HepG2 (cell line): ENCODE results near the gene GTF3C5. TPM values are rescaled to one million over a fixed set of nuclear protein-coding genes. Genes with fewer than 3 reads are reported as not detected.

Source experiments
- BRCA1 ChIP-seq: sonication (generic); formaldehyde crosslinking; IDR thresholded peaks from 2 replicates; pipeline ENCODE4 v1.4.0; 2020; ENCODE audit warnings: missing genetic modification reagents
- CEBPG ChIP-seq: IDR thresholded peaks from 2 replicates; pipeline ENCODE4 v1.6.1; 2016
- CERS6 ChIP-seq: sonication (generic); formaldehyde crosslinking; IDR thresholded peaks from 2 replicates; pipeline ENCODE4 v1.5.0; 2020; ENCODE audit warnings: missing genetic modification reagents
- FLYWCH1 ChIP-seq: sonication (generic); formaldehyde crosslinking; IDR thresholded peaks from 2 replicates; pipeline ENCODE4 v1.8.1; 2023; ENCODE audit warnings: mild to moderate bottlenecking, missing genetic modification reagents
- FOXJ3 ChIP-seq: sonication (generic); formaldehyde crosslinking; IDR thresholded peaks from 2 replicates; pipeline ENCODE4 v1.4.0; 2020; ENCODE audit warnings: missing genetic modification reagents, mild to moderate bottlenecking, borderline replicate concordance
- JDP2 ChIP-seq: sonication (generic); formaldehyde crosslinking; IDR thresholded peaks from 2 replicates; pipeline ENCODE4 v1.8.1; 2022; ENCODE audit warnings: missing genetic modification reagents, borderline replicate concordance
- LCORL ChIP-seq, 2 experiments: fragments of 450-650 bp in 1 of 2; sonication (generic) in 1 of 2; formaldehyde crosslinking in 1 of 2; IDR thresholded peaks; 2 replicates each; pipeline versions ENCODE4 v1.5.0 to v1.6.1; 2017 to 2020; ENCODE audit warnings: antibody characterized with exemption in 1 of 2, missing genetic modification reagents in 1 of 2
- MAX ChIP-seq: IDR thresholded peaks from 2 replicates; pipeline ENCODE4 v1.6.1; 2012; ENCODE audit warnings: inconsistent platforms
- MBD4 ChIP-seq: IDR thresholded peaks from 2 replicates; pipeline ENCODE4 v1.6.1; 2012; ENCODE audit warnings: low read length, inconsistent platforms, borderline replicate concordance
- MLX ChIP-seq: IDR thresholded peaks from 2 replicates; pipeline ENCODE4 v1.6.1; 2016
- MLXIP ChIP-seq: sonication (generic); formaldehyde crosslinking; IDR thresholded peaks from 2 replicates; pipeline ENCODE4 v1.9.0; 2021; ENCODE audit warnings: missing genetic modification reagents, borderline replicate concordance
- NR0B2 ChIP-seq: sonication (generic); formaldehyde crosslinking; IDR thresholded peaks from 2 replicates; pipeline ENCODE4 v1.4.0; 2020; ENCODE audit warnings: mild to moderate bottlenecking, missing genetic modification reagents
- NR2F1 ChIP-seq, 2 experiments: fragments of 450-650 bp in 1 of 2; formaldehyde crosslinking in 1 of 2; IDR thresholded peaks; 2 replicates each; pipeline versions ENCODE4 v1.5.0 to v1.6.1; 2016 to 2020; ENCODE audit warnings: mild to moderate bottlenecking in 1 of 2, missing compliant biosample characterization in 1 of 2, missing genetic modification reagents in 1 of 2, moderate library complexity in 1 of 2
- PAXIP1 ChIP-seq: sonication (generic); formaldehyde crosslinking; conservative IDR thresholded peaks from 2 replicates; pipeline ENCODE4 v1.4.0; 2020; ENCODE audit warnings: mild to moderate bottlenecking, missing genetic modification reagents, moderate library complexity
- PITX1 ChIP-seq: sonication (generic); formaldehyde crosslinking; IDR thresholded peaks from 2 replicates; pipeline ENCODE4 v1.5.1; 2020; ENCODE audit warnings: mild to moderate bottlenecking, missing genetic modification reagents
- SATB2 ChIP-seq: sonication (generic); formaldehyde crosslinking; IDR thresholded peaks from 2 replicates; pipeline ENCODE4 v1.5.0; 2020; ENCODE audit warnings: missing genetic modification reagents
- SMAD9 ChIP-seq: sonication (generic); formaldehyde crosslinking; IDR thresholded peaks from 2 replicates; pipeline ENCODE4 v1.5.1; 2020; ENCODE audit warnings: mild to moderate bottlenecking, missing genetic modification reagents
- TARDBP ChIP-seq: sonication (generic); formaldehyde crosslinking; IDR thresholded peaks from 2 replicates; pipeline ENCODE4 v1.8.0; 2022; ENCODE audit warnings: mild to moderate bottlenecking, missing genetic modification reagents
- ZBTB7B ChIP-seq: sonication (generic); formaldehyde crosslinking; IDR thresholded peaks from 2 replicates; pipeline ENCODE4 v1.4.0; 2020; ENCODE audit warnings: missing genetic modification reagents
- ZNF225 ChIP-seq: sonication (generic); formaldehyde crosslinking; IDR thresholded peaks from 2 replicates; pipeline ENCODE4 v1.4.0; 2020; ENCODE audit warnings: mild to moderate bottlenecking, missing genetic modification reagents
- ZNF619 ChIP-seq: sonication (generic); formaldehyde crosslinking; IDR thresholded peaks from 2 replicates; pipeline ENCODE4 v1.4.0; 2020; ENCODE audit warnings: mild to moderate bottlenecking, missing genetic modification reagents
- ZNF678 ChIP-seq: sonication (generic); formaldehyde crosslinking; IDR thresholded peaks from 2 replicates; pipeline ENCODE4 v1.4.0; 2020; ENCODE audit warnings: mild to moderate bottlenecking, missing genetic modification reagents
- ZNF737 ChIP-seq: sonication (generic); formaldehyde crosslinking; IDR thresholded peaks from 2 replicates; pipeline ENCODE4 v1.5.0; 2020; ENCODE audit warnings: missing genetic modification reagents, mild to moderate bottlenecking, borderline replicate concordance
- polyA plus RNA-seq, 8 experiments: library from polyadenylated mRNA; depleted of rRNA in 3 of 8; stranded (reverse) in 7 of 8; unstranded in 1 of 8; fragments of >200 nt; fragmentation: Illumina TruSeq in 4 of 8; extraction: Trizol in 4 of 8; gene quantifications; 2 replicates each; pipeline versions ENCODE4 v1.2.1 to v1.2.3, GENCODE V29; 2011 to 2016; ENCODE audit warnings: low read depth in 4 of 8, missing spikeins in 1 of 8, mixed read lengths in 1 of 8; ENCODE audit not compliant: insufficient read depth in 1 of 8
- total RNA-seq, 5 experiments: library from RNA; depleted of rRNA; stranded (reverse); fragments of >200 nt; fragmentation: Illumina TruSeq; extraction: Trizol; gene quantifications; 2 replicates each; pipeline ENCODE4 v1.2.3, GENCODE V29; 2016; ENCODE audit warnings: low read depth in 1 of 5

The GTF3C5 gene
- total and polyA plus RNA-seq, 2 of the 13 experiments (the other 11 are each of a cell fraction or from before 2014, with no cell fraction given) = 66.9 to 92.6 TPM

GRCh38 chr9:132993511-132993939 is 37.3 kb upstream of the GTF3C5 start (continued):
- peak; percentile 48; the same call in 1 of the 2 replicates for TF ChIP-seq TARDBP (CRISPR knock-in tag)
- TF ChIP-seq MLXIP (CRISPR knock-in tag) = no peak
- no peak for TF ChIP-seq MLX (CRISPR knock-in tag)
- TF ChIP-seq ZNF225 (CRISPR knock-in tag) = no peak
- TF ChIP-seq BRCA1 = no peak
- TF ChIP-seq CEBPG (CRISPR knock-in tag) = 0 out of 2 replicates have a peak, but pooled peaks have one; percentile 17
- no peak for TF ChIP-seq FOXJ3 (CRISPR knock-in tag)
- no peak for TF ChIP-seq FLYWCH1 (CRISPR knock-in tag)
- no peak for TF ChIP-seq LCORL (IDR thresholded peaks at IDR 0.05)
- peak; percentile 21; the same call in 1 of the 2 replicates for TF ChIP-seq LCORL (CRISPR knock-in tag; IDR thresholded peaks at IDR 0.05)
- peak; percentile 29; the same call in 1 of the 2 replicates for TF ChIP-seq MAX
- 0 out of 2 replicates have a peak, but pooled peaks have one; percentile 28 for TF ChIP-seq PITX1 (CRISPR knock-in tag)
- TF ChIP-seq ZNF678 (CRISPR knock-in tag) = no peak
- no peak for TF ChIP-seq ZNF737 (CRISPR knock-in tag)
- no peak for TF ChIP-seq JDP2 (CRISPR knock-in tag)
- 0 out of 2 replicates have a peak, but pooled peaks have one; percentile 39 for TF ChIP-seq ZBTB7B
- TF ChIP-seq SMAD9 (CRISPR knock-in tag) = no peak
- peak; percentile 53 for TF ChIP-seq PAXIP1 (CRISPR knock-in tag)
- TF ChIP-seq MBD4 = no peak
- no peak for TF ChIP-seq NR2F1 (CRISPR knock-in tag; IDR thresholded peaks at IDR 0.05)
- no peak for TF ChIP-seq CERS6 (CRISPR knock-in tag)
- TF ChIP-seq NR0B2 (CRISPR knock-in tag) = no peak
- no peak for TF ChIP-seq SATB2
- no peak for TF ChIP-seq ZNF619 (CRISPR knock-in tag)
